ENCODE measurements around the gene BBS2. TPM values are rescaled to one million over a fixed set of nuclear protein-coding genes. Genes with fewer than 3 reads are reported as not detected.

The BBS2 gene
- total and polyA plus RNA-seq, 2 experiments from 2014 or later, result 13.7 to 25.2 TPM

DNA sequence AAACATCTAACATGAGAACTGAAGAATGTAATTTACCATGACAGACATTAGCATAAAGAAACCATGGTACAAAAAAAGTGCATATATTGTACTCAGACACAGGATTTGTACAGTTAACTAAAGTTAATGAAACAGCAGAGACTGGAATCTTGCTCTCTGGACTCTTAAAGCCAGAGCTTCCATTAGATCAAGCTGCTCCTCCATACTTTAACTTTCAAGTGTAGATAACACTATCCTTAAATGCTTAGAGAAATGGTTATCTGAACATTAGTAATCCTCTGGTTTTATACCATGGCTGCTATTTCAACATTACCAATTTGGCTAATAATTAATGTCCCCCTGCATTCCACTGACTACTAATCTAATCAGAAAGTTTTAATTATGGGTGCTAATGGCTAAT lies 71.8 kb downstream of the BBS2 start:
- H3K4me1 ChIP-seq (ENCODE audit: insufficient read depth), result peaks cover 23% of the 10 kb centered on the region; the same call in 1 of the 2 replicates
- peaks cover 92% of the 10 kb centered on the region for H3K79me2 ChIP-seq (replicated peaks; ENCODE audit: insufficient read depth)
- no peak overlapping the region for H3K4me3 ChIP-seq
- ATAC-seq (no peak), DNase-seq (ENCODE audit: low spot score) (no peak)
- Mint-ChIP-seq H3K27me3 (ENCODE audit: insufficient read depth, low read depth, poor library complexity) (no peaks in the 10 kb centered on the region), H3K9me3 (no peaks in the 10 kb centered on the region), H3K4me1 (peaks cover 26% of the 10 kb centered on the region), H3K4me3 (no peak overlapping the region; the same call in 2 of the 3 replicates), H3K36me3 (ENCODE audit: low read depth) (peaks cover 28% of the 10 kb centered on the region), H3K27ac (no peak overlapping the region)
- H3K4me2 ChIP-seq, result no peak overlapping the region
- no peak for TF ChIP-seq JUNB (IDR thresholded peaks at IDR 0.05; ENCODE audit: unreplicated experiment)
- no peak for TF ChIP-seq ETS1 (IDR thresholded peaks at IDR 0.05)
- no peak for TF ChIP-seq EZH2phosphoT487 (IDR thresholded peaks at IDR 0.05; ENCODE audit: unreplicated experiment)
- no peak for TF ChIP-seq ZNF331 (CRISPR knock-in tag; IDR thresholded peaks at IDR 0.05; ENCODE audit: low read depth)
- no peak for TF ChIP-seq STAT1 (IDR thresholded peaks at IDR 0.05; ENCODE audit: unreplicated experiment)
- TF ChIP-seq, protein P1, sequence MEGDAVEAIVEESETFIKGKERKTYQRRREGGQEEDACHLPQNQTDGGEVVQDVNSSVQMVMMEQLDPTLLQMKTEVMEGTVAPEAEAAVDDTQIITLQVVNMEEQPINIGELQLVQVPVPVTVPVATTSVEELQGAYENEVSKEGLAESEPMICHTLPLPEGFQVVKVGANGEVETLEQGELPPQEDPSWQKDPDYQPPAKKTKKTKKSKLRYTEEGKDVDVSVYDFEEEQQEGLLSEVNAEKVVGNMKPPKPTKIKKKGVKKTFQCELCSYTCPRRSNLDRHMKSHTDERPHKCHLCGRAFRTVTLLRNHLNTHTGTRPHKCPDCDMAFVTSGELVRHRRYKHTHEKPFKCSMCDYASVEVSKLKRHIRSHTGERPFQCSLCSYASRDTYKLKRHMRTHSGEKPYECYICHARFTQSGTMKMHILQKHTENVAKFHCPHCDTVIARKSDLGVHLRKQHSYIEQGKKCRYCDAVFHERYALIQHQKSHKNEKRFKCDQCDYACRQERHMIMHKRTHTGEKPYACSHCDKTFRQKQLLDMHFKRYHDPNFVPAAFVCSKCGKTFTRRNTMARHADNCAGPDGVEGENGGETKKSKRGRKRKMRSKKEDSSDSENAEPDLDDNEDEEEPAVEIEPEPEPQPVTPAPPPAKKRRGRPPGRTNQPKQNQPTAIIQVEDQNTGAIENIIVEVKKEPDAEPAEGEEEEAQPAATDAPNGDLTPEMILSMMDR (conservative IDR thresholded peaks at IDR 0.05; ENCODE audit: low read depth in 2 of 2), result no peak
- TF ChIP-seq ZNF462 (CRISPR knock-in tag; IDR thresholded peaks at IDR 0.05), result no peak
- no peak for TF ChIP-seq NANOG (IDR thresholded peaks at IDR 0.05; ENCODE audit: borderline replicate concordance)
- TF ChIP-seq EZH2 (IDR thresholded peaks at IDR 0.05; ENCODE audit: low read depth, unreplicated experiment), result no peak
- no peak for TF ChIP-seq POLR2AphosphoS5 (IDR thresholded peaks at IDR 0.05; ENCODE audit: low read depth)
- TF ChIP-seq, protein P2, sequence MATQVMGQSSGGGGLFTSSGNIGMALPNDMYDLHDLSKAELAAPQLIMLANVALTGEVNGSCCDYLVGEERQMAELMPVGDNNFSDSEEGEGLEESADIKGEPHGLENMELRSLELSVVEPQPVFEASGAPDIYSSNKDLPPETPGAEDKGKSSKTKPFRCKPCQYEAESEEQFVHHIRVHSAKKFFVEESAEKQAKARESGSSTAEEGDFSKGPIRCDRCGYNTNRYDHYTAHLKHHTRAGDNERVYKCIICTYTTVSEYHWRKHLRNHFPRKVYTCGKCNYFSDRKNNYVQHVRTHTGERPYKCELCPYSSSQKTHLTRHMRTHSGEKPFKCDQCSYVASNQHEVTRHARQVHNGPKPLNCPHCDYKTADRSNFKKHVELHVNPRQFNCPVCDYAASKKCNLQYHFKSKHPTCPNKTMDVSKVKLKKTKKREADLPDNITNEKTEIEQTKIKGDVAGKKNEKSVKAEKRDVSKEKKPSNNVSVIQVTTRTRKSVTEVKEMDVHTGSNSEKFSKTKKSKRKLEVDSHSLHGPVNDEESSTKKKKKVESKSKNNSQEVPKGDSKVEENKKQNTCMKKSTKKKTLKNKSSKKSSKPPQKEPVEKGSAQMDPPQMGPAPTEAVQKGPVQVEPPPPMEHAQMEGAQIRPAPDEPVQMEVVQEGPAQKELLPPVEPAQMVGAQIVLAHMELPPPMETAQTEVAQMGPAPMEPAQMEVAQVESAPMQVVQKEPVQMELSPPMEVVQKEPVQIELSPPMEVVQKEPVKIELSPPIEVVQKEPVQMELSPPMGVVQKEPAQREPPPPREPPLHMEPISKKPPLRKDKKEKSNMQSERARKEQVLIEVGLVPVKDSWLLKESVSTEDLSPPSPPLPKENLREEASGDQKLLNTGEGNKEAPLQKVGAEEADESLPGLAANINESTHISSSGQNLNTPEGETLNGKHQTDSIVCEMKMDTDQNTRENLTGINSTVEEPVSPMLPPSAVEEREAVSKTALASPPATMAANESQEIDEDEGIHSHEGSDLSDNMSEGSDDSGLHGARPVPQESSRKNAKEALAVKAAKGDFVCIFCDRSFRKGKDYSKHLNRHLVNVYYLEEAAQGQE (IDR thresholded peaks at IDR 0.05; ENCODE audit: unreplicated experiment), result no peak
- no peak for TF ChIP-seq ZNF114 (CRISPR knock-in tag; IDR thresholded peaks at IDR 0.05)
- TF ChIP-seq CREB1 (CRISPR knock-in tag; IDR thresholded peaks at IDR 0.05; ENCODE audit: low read depth), result no peak
- H3K9me2 ChIP-seq (ENCODE audit: insufficient read depth), result no peaks in the 10 kb centered on the region
- H4K20me1 ChIP-seq (replicated peaks; ENCODE audit: insufficient read depth), result peaks cover 52% of the 10 kb centered on the region
- peaks cover 19% of the 10 kb centered on the region for H3K36me3 ChIP-seq (ENCODE audit: insufficient read depth)
- no peaks in the 10 kb centered on the region for H3K27me3 ChIP-seq (ENCODE audit: insufficient read depth)
- no peak overlapping the region for H3K27ac ChIP-seq (ENCODE audit: low read depth)
- H3F3A ChIP-seq (replicated peaks; ENCODE audit: low read depth), result no peaks in the 10 kb centered on the region
- H2AFZ ChIP-seq, result no peak overlapping the region
